NT2/D1 (cell line): ENCODE measurements around the gene TUFM.
A peak's percentile ranks its signal among the peaks of the same experiment; 100 is the strongest.

Experiments used
- DNase-seq: peaks from one replicate; pipeline ENCODE4 v3.0.0-alpha.2; 2011; ENCODE audit warnings: low read depth, low spot score
- H3K27me3 ChIP-seq: 2 replicates; pipeline ENCODE4 v1.6.0; 2011; ENCODE audit warnings: mild to moderate bottlenecking; ENCODE audit not compliant: insufficient read length, insufficient read depth
- H3K36me3 ChIP-seq: 2 replicates; pipeline ENCODE4 v1.6.1; 2011; ENCODE audit warnings: mild to moderate bottlenecking, low read length, mixed read lengths; ENCODE audit not compliant: insufficient read depth, insufficient read length
- H3K4me1 ChIP-seq: 2 replicates; pipeline ENCODE4 v1.5.1; 2011; ENCODE audit not compliant: insufficient read depth, insufficient read length
- H3K4me3 ChIP-seq: 2 replicates; pipeline ENCODE4 v1.5.1; 2011; ENCODE audit warnings: low read depth; ENCODE audit not compliant: insufficient read length
- H3K9ac ChIP-seq: 2 replicates; pipeline ENCODE4 v1.6.0; 2011; ENCODE audit warnings: low read depth; ENCODE audit not compliant: insufficient read length
- H3K9me3 ChIP-seq: 2 replicates; pipeline ENCODE4 v1.5.1; 2011; ENCODE audit warnings: mild to moderate bottlenecking, low read length; ENCODE audit not compliant: insufficient read depth
- SUZ12 ChIP-seq: IDR thresholded peaks from 2 replicates; pipeline ENCODE4 v1.6.1; 2011; ENCODE audit not compliant: insufficient read length, insufficient read depth; ENCODE audit errors: extremely low read depth
- YY1 ChIP-seq: IDR thresholded peaks from 2 replicates; pipeline ENCODE4 v1.6.1; 2011; ENCODE audit not compliant: insufficient read length, insufficient read depth
- ZNF274 ChIP-seq: IDR thresholded peaks from 2 replicates; pipeline ENCODE4 v1.6.1; 2011; ENCODE audit warnings: mild to moderate bottlenecking, low read depth, low read length

Gene TUFM

GRCh38 chr16:28865001-28865688 lies 19.0 kb upstream of the TUFM start:
- DNase-seq: no peak
- Histone ChIP-seq H3K36me3 (peaks cover 41% of the 10 kb centered on the region), H3K9ac (peak overlapping the region; percentile 54)

GRCh38 chr16:28863929-28864793 lies 18.0 kb upstream of the TUFM start:
- H3K36me3 ChIP-seq: peaks cover 31% of the 10 kb centered on the region
- H3K9me3 ChIP-seq: no peaks in the 10 kb centered on the region
- peak overlapping the region; percentile 99 for H3K4me3 ChIP-seq
- no peak for TF ChIP-seq SUZ12
- no peak for TF ChIP-seq YY1
- TF ChIP-seq ZNF274: no peak
- peaks cover 10% of the 10 kb centered on the region for H3K4me1 ChIP-seq
- no peak for DNase-seq
- no peaks in the 10 kb centered on the region for H3K27me3 ChIP-seq
- peak overlapping the region; percentile 98 for H3K9ac ChIP-seq

More at GRCh38 chr16:28865001-28865688, 19.0 kb upstream of the TUFM start:
- H3K4me3 ChIP-seq: peak overlapping the region; percentile 99
- TF ChIP-seq SUZ12 (no peak), YY1 (no peak), ZNF274 (no peak)
- H3K27me3 ChIP-seq: no peaks in the 10 kb centered on the region
- no peaks in the 10 kb centered on the region for H3K9me3 ChIP-seq
- peaks cover 10% of the 10 kb centered on the region for H3K4me1 ChIP-seq

GRCh38 chr16:28859326-28859725 lies 13.2 kb upstream of the TUFM start:
- peaks cover 7% of the 10 kb centered on the region for H3K4me1 ChIP-seq
- TF ChIP-seq ZNF274 (no peak), YY1 (no peak), SUZ12 (no peak)
- H3K4me3 ChIP-seq: no peak overlapping the region
- H3K27me3 ChIP-seq: no peaks in the 10 kb centered on the region
- H3K36me3 ChIP-seq: peaks cover 3% of the 10 kb centered on the region
- DNase-seq: no peak
- H3K9me3 ChIP-seq: no peaks in the 10 kb centered on the region
- no peak overlapping the region for H3K9ac ChIP-seq

GRCh38 chr16:28858421-28858820 lies 12.3 kb upstream of the TUFM start:
- H3K36me3 ChIP-seq: peaks cover 3% of the 10 kb centered on the region
- no peak for DNase-seq
- no peaks in the 10 kb centered on the region for H3K9me3 ChIP-seq
- H3K9ac ChIP-seq: no peak overlapping the region
- H3K4me3 ChIP-seq: no peak overlapping the region
- no peaks in the 10 kb centered on the region for H3K27me3 ChIP-seq
- TF ChIP-seq YY1 (no peak), SUZ12 (no peak), ZNF274 (no peak)
- peaks cover 5% of the 10 kb centered on the region for H3K4me1 ChIP-seq

GRCh38 chr16:28846933-28847273 lies 755 bp upstream of the TUFM start:
- H3K36me3 ChIP-seq: peaks cover 40% of the 10 kb centered on the region
- H3K4me1 ChIP-seq: peaks cover 8% of the 10 kb centered on the region
- no peak for DNase-seq
- H3K9ac ChIP-seq: peak overlapping the region; percentile 81
- peak overlapping the region; percentile 100 for H3K4me3 ChIP-seq
- TF ChIP-seq ZNF274 (no peak), YY1 (no peak)
- H3K27me3 ChIP-seq: no peaks in the 10 kb centered on the region
- H3K9me3 ChIP-seq: no peaks in the 10 kb centered on the region

- Histone ChIP-seq H3K36me3 (peaks cover 46% of the 10 kb centered on the region), H3K4me3 (peak overlapping the region; percentile 100), H3K9ac (peak overlapping the region; percentile 100), H3K27me3 (no peaks in the 10 kb centered on the region), H3K9me3 (no peaks in the 10 kb centered on the region), H3K4me1 (peaks cover 8% of the 10 kb centered on the region)
- no peak for DNase-seq
- TF ChIP-seq YY1: no peak
- no peak for TF ChIP-seq SUZ12
- no peak for TF ChIP-seq ZNF274
These were observed 428 bp downstream of the TUFM start for GRCh38 chr16:28845761-28846079.

GRCh38 chr16:28845293-28845692 lies 855 bp downstream of the TUFM start:
- Histone ChIP-seq H3K36me3 (peaks cover 46% of the 10 kb centered on the region), H3K9ac (peak overlapping the region; percentile 100), H3K4me3 (peak overlapping the region; percentile 100), H3K27me3 (no peaks in the 10 kb centered on the region), H3K9me3 (no peaks in the 10 kb centered on the region), H3K4me1 (peaks cover 8% of the 10 kb centered on the region)
- no peak for DNase-seq
- no peak for TF ChIP-seq SUZ12
- TF ChIP-seq ZNF274: no peak
- TF ChIP-seq YY1: no peak
